A673 (cell line): ENCODE measurements around the gene DNMBP. TPM values are rescaled to one million over a fixed set of nuclear protein-coding genes. Genes with fewer than 3 reads are reported as not detected.

Source experiments
- BruUV-seq: library from RNA; stranded (reverse); fragments of 400-500 nt; replicated peaks from 2 replicates; lab custom pipeline; 2021; lab: Mats Ljungman, UMichigan
- CTCF ChIA-PET: fragments of 300-600 bp; sonication (Branson Sonifier 250); formaldehyde crosslinking; loops from one replicate; lab custom pipeline; 2022; ENCODE audit warnings: antibody characterized with exemption; lab: Charles Lee
- POLR2A ChIA-PET: fragments of 300-600 bp; sonication (Branson Sonifier 250); formaldehyde crosslinking; loops from one replicate; lab custom pipeline; 2022; ENCODE audit warnings: antibody characterized with exemption; ENCODE audit not compliant: low non-redundant PET; lab: Charles Lee
- DNase-seq: peaks from one replicate; pipeline ENCODE4 v3.0.0-alpha.2; 2015; ENCODE audit warnings: low spot score
- H3K27ac ChIP-seq: fragments of 200-600 bp; sonication (generic); 2 replicates; pipeline ENCODE4 v1.5.1; 2016; ENCODE audit warnings: mixed run types, low read depth, mild to moderate bottlenecking, mixed read lengths, antibody characterized with exemption, low read length; ENCODE audit not compliant: poor library complexity, severe bottlenecking
- H3K27me3 ChIP-seq: fragments of 200-600 bp; sonication (generic); replicated peaks from 2 replicates; pipeline ENCODE4 v1.6.1; 2017; ENCODE audit warnings: mixed run types, low read depth, mild to moderate bottlenecking, mixed read lengths, antibody characterized with exemption, low read length; ENCODE audit not compliant: insufficient read depth, poor library complexity
- H3K36me3 ChIP-seq: fragments of 200-600 bp; sonication (generic); 2 replicates; pipeline ENCODE4 v1.6.1; 2016; ENCODE audit warnings: mixed run types, mild to moderate bottlenecking, mixed read lengths, antibody characterized with exemption, low read length; ENCODE audit not compliant: insufficient read depth, poor library complexity, severe bottlenecking
- H3K4me1 ChIP-seq: fragments of 200-600 bp; sonication (generic); 2 replicates; pipeline ENCODE4 v1.6.1; 2017; ENCODE audit warnings: mixed run types, mild to moderate bottlenecking, mixed read lengths, antibody characterized with exemption, low read length; ENCODE audit not compliant: insufficient read depth, poor library complexity, severe bottlenecking
- H3K4me3 ChIP-seq: fragments of 200-600 bp; sonication (generic); 2 replicates; pipeline ENCODE4 v1.5.1; 2016; ENCODE audit warnings: low read depth, mixed run types, mild to moderate bottlenecking, mixed read lengths, low read length; ENCODE audit not compliant: poor library complexity, severe bottlenecking
- H3K9me3 ChIP-seq: fragments of 200-600 bp; sonication (generic); 2 replicates; pipeline ENCODE4 v1.6.1; 2016; ENCODE audit warnings: mixed run types, low read depth, mild to moderate bottlenecking, mixed read lengths, antibody characterized with exemption, low read length; ENCODE audit not compliant: poor library complexity, severe bottlenecking
- EZH2 ChIP-seq: fragments of 200-600 bp; sonication (generic); IDR thresholded peaks from 2 replicates; pipeline ENCODE4 v1.6.1; 2017; ENCODE audit warnings: borderline replicate concordance, low read depth, mild to moderate bottlenecking, mixed read lengths, antibody characterized with exemption, low read length; ENCODE audit not compliant: poor library complexity, severe bottlenecking
- intact Hi-C: fragments of 100-400 bp; cut with micrococcal nuclease; formaldehyde crosslinking; loops from one replicate; pipeline ENCODE4 v1.10.0; 2022; ENCODE audit not compliant: unreplicated experiment
- total RNA-seq: library from RNA; stranded (reverse); gene quantifications from 2 replicates; pipeline ENCODE4 v1.2.3, GENCODE V29; 2021
- TF ChIP-seq, protein P1 (sequence below): fragments of 300-800, 200-600 bp; sonication (generic); conservative IDR thresholded peaks from 2 replicates; pipeline ENCODE4 v1.5.1; 2017; ENCODE audit warnings: low read depth, mild to moderate bottlenecking, antibody characterized with exemption, low read length, moderate library complexity, mixed read lengths

DNMBP gene
- total RNA-seq, 1 experiment from 2014 or later: 28.0 TPM

DNA sequence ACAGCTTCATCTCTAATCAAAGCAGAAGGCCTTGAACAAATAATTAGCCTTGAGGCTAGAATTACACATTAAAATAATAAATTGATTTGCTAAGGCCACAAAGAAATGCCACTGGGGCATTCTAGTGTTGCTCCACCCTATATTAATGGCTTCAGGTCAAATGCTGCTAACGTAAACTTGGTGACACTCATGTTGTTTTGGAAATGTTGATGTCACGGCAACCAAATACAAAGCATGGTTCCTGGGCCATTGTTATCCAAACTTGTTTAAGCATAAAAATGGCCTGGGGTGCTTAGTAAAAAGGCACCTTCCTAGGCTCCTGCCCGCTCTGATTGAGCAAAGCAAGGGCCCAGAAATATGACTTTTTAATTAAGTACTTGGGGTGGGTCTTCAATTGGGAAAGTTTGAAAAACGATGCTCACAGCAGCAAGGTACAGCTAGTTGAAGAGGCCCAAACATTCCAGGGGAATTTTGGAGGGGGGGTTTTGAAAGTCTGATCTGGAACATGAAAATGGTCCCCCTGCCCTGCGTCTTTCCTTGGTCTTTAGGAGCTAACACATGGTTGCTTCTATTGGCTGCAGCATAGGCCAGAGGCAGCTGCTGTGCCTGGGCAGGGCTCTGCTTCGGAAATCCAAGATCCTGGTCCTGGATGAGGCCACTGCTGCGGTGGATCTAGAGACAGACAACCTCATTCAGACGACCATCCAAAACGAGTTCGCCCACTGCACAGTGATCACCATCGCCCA lies 159.6 kb downstream of the DNMBP start:
- intact Hi-C loops: loop anchor here (10.0 kb wide), 1 partner anchor 495 kb away; the partner anchor contains the start of gene SCD
- Histone ChIP-seq H3K9me3 (no peaks in the 10 kb centered on the region), H3K4me1 (peaks cover 23% of the 10 kb centered on the region), H3K27ac (peak overlapping the region; percentile 47), H3K4me3 (no peak overlapping the region), H3K27me3 (no peaks in the 10 kb centered on the region), H3K36me3 (no peaks in the 10 kb centered on the region)
- TF ChIP-seq, protein P1, sequence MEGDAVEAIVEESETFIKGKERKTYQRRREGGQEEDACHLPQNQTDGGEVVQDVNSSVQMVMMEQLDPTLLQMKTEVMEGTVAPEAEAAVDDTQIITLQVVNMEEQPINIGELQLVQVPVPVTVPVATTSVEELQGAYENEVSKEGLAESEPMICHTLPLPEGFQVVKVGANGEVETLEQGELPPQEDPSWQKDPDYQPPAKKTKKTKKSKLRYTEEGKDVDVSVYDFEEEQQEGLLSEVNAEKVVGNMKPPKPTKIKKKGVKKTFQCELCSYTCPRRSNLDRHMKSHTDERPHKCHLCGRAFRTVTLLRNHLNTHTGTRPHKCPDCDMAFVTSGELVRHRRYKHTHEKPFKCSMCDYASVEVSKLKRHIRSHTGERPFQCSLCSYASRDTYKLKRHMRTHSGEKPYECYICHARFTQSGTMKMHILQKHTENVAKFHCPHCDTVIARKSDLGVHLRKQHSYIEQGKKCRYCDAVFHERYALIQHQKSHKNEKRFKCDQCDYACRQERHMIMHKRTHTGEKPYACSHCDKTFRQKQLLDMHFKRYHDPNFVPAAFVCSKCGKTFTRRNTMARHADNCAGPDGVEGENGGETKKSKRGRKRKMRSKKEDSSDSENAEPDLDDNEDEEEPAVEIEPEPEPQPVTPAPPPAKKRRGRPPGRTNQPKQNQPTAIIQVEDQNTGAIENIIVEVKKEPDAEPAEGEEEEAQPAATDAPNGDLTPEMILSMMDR: no peak
- no peak for TF ChIP-seq EZH2
- no TSS peak for BruUV-seq
- ChIA-PET CTCF (interaction anchor here (1.1 kb wide), 1 partner anchor 196 kb away, joined by 3 read pairs; no protein-coding TSS in a partner anchor), POLR2A (no interaction called here)
- peak; percentile 66 for DNase-seq

DNA sequence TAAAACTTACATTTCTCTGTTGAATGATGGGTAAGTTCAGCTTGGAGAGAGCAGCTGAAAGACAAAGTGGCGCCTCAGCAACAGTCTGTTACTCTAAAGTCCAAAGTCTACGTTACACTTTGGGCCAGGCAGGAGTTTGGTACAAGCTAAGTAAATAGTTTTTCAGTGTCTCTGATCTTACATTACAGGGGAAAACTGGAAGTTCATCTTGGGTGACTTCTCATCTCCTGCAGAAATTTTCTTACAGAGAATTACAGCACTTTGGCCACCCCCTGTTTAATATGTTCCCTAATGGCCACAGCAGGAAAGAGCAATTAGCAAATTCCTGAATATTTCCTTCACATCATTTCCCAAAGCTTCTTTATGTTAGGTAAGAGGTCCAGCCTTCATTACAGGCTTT lies 160.2 kb downstream of the DNMBP start:
- BruUV-seq: no TSS peak
- intact Hi-C loops: loop anchor here (5.0 to 10.0 kb wide), 7 partner anchors 115 to 668 kb away; partner anchors contain the start of genes DNMBP, ERLIN1 and SEC31B
- no peak for TF ChIP-seq EZH2
- TF ChIP-seq, protein P1: no peak
- no peaks in the 10 kb centered on the region for H3K27me3 ChIP-seq
- no peak overlapping the region for H3K4me3 ChIP-seq
- POLR2A ChIA-PET: no interaction called here
- peaks cover 23% of the 10 kb centered on the region for H3K4me1 ChIP-seq
- no peaks in the 10 kb centered on the region for H3K9me3 ChIP-seq
- CTCF ChIA-PET: interaction anchor here (0.6 to 1.1 kb wide), 2 partner anchors 196 to 487 kb away, joined by 3 to 10 read pairs; no protein-coding TSS in a partner anchor
- peak overlapping the region; percentile 47 for H3K27ac ChIP-seq
- no peaks in the 10 kb centered on the region for H3K36me3 ChIP-seq
- peak; percentile 78 for DNase-seq

GRCh38 chr10:99849057-99849456 lies 160.7 kb downstream of the DNMBP start:
- no TSS peak for BruUV-seq
- POLR2A ChIA-PET: no interaction called here
- no peaks in the 10 kb centered on the region for H3K27me3 ChIP-seq
- H3K4me1 ChIP-seq: peaks cover 23% of the 10 kb centered on the region
- H3K9me3 ChIP-seq: no peaks in the 10 kb centered on the region
- intact Hi-C loops: loop anchor here (5.0 to 10.0 kb wide), 7 partner anchors 116 to 668 kb away; partner anchors contain the start of genes DNMBP, ERLIN1 and SEC31B
- TF ChIP-seq, protein P1: no peak
- TF ChIP-seq EZH2: no peak
- H3K4me3 ChIP-seq: no peak overlapping the region
- H3K36me3 ChIP-seq: no peaks in the 10 kb centered on the region
- DNase-seq: no peak
- CTCF ChIA-PET: interaction anchor here (0.5 to 0.6 kb wide), 2 partner anchors 488 to 589 kb away, joined by 3 to 10 read pairs; no protein-coding TSS in a partner anchor
- H3K27ac ChIP-seq: peak overlapping the region; percentile 47
